CD1c-positive myeloid dendritic cell (primary cell): ENCODE data around the gene KBTBD4.
"Not testable (repeated sequence)": the region's sequence is repeated elsewhere in the genome, so short reads cannot be mapped to it uniquely, and the experiment has no call there.

ENCODE experiments used
- DNase-seq: peaks from one replicate; pipeline ENCODE4 v3.0.0-alpha.2; 2016; ENCODE audit errors: extremely low spot score

Gene KBTBD4

DNA sequence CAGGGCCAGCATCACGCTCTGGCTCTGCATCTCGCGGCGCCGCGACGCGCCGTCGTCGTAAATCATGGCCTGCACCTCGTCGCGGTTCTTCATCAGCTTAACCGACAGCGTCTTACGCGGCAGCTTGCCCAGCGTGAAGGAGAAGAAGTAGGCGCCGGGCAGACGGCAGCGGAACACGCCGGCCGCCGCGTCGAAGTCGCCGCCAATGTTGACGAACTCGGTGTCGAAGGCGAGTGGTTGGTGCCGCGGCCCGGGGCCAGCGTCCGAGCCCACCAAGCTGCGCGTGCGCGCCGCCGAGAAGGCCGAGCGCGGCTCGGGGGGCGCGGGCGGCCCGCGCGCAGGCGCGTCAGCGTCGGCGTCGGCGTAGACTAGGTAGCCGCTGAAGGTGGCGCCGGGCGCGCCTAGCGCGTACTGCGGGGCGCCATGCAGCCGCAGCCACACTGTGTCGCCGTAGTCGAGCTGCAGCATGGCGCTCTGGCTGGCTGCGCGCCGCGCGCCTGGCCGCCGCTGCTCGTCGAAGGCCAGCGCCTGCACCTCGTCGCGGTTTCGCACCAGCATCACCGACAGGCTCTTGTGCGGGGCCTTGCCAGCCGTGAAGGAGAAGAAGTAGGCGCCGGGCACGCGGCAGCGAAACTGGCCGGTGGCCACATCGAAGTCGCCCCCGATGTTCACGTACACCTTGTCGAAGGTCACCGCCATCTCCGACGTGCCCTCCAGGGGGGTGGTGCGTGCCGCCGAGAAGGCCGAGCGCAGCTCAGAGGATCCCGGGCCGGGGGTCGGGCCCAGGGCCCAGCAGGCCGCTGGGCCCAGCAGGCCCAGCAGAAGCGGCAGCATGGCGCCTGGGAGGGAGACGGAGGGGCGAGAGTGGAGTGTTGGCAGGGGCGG, 11.4 kb upstream of the KBTBD4 start:
- DNase-seq = no peak

DNA sequence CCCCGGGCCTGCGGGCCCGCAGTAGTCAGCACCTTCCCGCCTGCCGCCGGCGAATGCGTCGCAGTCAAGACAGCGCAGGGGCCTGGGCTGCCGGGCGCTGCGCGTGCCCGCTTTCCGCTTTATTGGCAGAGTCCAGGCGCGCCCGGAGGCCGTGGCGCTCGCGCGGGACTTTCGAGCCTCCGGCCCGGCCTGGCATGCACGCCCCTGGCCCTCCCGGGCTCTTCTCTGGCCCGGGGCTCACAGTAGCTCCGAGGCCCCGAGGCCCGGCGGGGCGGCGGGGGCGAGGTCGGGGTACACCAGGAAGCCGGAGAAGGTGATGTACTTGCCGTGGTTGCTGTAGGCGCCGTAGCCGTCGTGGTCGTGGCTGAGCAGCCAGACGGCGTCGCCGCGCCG, 10.8 kb upstream of the KBTBD4 start:
- DNase-seq = no peak

DNA sequence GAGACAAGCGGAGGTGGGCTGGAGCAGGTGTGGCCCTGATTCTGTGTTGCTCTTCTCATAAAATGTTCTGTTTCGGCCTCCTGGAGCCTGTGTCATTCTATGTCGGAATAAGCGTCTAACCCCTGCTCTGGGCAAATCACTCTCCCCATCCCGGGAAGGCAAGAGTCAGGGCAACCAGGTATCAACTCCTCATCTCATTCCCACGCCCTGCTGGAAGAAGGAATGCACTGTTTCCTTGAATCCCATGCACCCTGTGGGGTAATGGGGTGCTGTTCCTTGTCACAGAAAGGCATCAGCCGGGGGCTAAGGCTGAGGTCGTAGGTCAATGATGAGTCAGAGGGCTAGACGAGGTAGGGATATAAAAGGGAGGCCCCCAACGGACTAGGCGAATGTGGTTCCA, 10.3 kb upstream of the KBTBD4 start:
- DNase-seq = no peak

DNA sequence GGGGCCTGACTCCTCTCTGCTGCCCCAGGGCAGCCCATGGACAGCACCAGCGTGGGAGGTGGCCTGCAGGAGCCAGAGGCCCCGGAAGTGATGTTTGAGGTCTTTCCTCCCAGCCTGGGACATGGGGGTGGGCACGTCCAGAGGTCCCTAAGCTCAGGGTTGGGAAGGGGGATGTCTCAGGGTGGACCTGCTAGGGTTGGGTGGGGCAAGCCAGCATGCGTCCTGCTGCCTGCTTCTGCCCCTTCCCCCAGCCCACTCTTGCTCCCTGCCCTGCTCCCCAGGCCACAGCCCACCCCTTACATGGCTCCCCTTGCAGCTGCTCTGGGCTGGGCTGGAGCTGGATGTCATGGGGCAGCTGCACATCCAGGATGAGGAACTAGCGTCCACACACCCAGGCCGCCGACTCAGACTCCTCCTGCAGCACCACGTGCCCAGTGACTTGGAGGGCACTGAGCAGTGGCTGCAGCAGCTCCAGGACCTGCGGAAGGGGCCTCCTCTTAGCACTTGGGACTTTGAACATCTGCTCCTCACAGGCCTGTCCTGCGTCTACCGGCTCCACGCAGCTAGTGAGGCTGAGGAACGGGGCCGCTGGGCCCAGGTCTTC, 9.1 kb upstream of the KBTBD4 start:
- DNase-seq = peak; percentile 82

DNA sequence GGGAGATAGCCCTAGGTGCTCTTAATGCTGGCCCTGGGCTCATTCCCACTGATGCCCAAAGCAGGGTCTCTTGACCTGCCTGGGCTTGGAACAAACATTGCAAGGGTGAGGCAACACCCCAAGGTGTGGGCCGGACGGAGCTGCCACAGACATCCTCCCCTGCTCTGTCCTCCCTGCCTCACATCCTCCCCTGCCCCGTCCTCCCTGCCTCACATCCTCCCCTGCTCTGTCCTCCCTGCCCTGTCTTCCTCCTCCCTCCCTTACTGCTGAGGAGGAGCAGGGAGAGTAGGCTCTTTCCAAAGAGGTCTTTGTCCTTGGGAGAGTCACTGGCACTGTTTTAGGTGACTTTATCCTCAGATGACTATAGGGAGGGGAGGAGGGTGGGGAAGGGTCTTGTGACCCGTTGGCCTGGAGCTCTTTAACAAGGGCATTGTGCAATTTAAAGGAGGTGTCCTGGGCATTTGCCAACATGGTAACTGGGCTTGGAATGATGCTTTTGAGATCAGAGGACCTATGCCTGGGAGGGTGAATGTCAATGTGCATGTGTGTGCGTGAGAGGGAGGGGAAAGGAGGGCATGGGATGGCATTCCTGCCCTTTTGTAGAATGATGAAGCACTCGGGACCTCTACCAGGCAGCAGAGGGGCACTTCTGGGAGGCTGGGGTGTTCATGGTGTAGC, 8.4 kb upstream of the KBTBD4 start:
- DNase-seq = peak; percentile 23

DNA sequence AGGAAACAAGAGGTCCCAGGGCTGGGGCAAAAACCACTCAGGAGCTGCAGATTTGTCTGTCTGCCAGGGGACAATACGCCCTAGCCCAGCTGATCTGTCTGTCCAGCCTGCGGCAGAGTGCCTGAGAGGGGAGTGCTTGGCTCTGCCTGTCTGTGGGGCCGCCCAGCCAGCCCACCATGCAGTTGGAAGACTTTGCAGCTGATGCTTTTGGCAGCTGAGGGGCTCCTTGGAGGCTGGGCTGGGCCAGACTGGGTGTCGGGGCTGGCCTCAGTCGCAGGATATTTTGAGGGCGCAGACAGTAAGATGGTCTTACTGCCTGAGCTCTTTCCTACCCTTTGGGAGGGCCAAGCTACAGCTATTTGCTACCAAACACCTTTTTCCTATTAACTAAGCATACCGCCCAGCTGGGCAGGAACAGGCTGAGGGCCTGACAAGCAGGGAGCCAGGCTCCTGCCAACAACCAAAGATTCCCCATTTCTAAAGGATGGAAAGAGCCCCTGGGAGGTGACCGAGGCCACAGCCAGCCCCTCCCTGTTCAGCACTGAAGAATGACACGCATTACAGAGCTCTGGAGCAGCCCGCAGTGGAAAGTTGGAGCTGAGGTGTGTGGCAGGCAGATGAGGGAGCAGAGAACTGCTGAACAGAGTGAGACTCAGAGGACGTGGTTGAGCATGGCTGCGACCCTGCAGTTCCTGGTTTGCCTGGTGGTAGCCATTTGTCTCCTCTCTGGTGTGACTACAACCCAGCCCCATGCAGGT, 7.5 kb upstream of the KBTBD4 start, which contains the start of gene FAM180B:
FAM180B (plus strand) TSS at position 581 of the 758 bp plus-strand sequence; CDS start at position 672, 91 bp downstream.
- DNase-seq = no peak

DNA sequence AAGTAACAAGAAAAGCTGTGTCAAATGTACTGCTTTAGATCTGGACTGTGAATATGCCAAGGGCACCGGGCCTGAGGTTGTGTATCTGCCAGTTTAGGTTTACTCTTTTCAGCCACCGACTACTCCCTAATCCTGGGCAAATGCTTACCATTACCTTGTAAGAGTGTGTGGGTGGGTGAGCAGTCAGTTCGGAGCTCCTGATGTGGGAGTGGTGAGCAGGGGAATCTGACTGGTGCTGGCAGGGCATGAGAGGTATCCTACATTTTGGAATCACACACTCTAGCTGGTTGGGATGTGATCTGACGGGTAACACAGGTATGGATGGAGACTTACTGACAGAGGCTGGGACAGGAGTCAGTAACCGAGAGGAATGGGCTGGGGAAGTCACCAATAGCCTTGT, 5.1 kb upstream of the KBTBD4 start:
- DNase-seq = no peak

DNA sequence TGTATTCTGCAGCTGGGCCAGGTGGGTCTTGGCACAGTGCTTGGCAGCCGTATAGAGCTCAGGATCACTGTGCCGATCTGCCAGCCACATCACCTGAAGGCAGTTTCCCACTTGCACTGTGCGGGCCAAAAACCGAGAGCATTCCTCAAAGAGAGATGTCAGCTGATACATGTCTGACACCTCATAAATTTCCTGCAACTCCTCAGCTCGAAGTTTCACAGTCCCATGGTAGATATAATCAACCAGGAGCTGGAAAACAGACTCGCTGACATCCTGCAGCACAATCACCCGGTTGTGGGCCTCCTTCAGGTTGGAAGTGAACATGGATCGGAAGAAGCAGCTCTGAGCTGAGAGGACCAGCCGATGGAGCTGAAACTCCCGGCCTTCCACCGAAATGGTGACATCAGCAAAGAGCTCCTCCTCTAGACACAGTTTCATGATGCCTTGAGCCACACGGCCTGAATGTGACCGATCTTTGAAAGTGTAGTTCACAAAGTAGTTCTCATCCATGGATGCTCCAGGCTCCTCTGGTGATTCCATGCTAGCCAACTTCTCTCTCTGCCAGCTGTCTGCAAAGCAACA, 1.2 kb downstream of the KBTBD4 start:
- DNase-seq = no peak

DNA sequence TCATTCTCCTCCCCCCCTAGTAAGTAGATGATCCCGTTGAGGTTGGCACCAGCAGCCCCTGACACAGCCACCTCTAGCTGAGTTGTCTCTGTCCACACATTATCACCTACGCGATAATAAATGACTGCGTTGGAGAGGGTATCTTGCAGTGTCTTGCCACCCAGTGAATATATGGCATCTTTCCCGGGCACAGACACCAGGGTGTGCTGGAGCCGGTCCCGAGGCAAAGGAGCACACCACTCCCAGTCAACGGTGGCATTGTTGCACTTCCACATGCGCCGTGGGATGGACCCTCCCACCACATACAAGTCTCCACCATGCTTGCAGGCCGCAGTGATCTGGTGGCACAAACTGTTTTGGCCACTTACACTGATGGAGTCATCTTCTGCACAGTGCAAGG, 5.4 kb downstream of the KBTBD4 start:
- no peak for DNase-seq

DNA sequence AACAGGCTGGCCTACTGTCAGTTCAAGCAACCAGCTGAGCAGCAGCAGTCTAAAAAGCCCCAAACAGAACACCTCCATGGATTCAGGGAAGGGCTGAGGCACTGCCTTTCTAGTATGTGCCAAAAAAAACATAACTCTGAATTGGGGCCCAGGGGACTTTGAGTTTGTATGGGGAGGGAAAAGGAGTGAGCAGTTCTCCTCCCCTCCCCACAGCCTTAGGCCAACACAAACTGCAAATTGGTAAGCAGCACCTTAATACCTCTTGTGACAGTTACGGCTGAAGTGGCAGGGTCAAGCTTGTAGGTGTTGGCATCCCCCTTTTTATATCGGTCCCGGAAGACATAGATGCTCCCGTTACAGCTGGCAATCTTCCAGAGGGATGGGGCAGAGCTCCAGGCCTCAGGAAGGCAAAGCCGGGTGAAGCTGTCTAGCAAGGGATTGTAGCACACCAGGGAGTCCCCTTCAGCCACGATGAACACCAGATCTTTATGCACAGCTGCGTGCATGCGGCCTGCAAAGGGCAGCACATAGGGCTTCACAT, 6.0 kb downstream of the KBTBD4 start:
- DNase-seq = no peak

DNA sequence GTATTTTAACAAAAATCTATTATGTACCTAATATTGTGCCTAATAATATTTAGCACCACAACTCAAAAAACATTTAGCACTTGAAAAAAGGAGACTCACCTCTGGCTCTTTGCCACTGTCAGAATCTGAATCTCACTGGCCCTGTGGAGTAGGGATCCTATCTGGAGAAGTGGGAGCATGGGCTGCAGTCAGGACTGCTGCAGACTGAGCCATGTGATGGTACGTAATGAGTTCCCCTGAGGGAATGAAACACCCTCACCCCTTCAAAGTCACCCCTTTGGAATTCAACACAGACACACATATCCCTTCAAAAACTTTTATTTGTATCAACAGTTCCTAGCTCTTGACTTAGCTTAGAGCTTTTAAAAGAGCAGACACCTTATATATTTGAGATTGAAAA, 6.9 kb downstream of the KBTBD4 start:
- no peak for DNase-seq

DNA sequence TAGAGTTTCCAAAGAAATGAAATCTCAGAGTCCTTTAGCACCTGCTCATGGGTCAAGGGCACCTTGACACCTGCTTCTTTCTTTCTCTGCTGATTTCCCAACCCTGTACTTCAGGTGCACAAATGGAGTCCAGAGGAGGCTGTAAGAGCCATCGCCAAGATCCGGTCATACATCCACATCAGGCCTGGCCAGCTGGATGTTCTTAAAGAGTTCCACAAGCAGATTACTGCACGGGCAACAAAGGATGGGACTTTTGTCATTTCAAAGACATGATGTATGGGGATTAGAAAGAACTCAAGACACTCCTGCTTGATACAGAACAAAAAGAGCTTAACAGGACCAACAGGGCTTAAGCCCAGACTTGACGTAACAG, 7.4 kb downstream of the KBTBD4 start:
- no peak for DNase-seq

DNA sequence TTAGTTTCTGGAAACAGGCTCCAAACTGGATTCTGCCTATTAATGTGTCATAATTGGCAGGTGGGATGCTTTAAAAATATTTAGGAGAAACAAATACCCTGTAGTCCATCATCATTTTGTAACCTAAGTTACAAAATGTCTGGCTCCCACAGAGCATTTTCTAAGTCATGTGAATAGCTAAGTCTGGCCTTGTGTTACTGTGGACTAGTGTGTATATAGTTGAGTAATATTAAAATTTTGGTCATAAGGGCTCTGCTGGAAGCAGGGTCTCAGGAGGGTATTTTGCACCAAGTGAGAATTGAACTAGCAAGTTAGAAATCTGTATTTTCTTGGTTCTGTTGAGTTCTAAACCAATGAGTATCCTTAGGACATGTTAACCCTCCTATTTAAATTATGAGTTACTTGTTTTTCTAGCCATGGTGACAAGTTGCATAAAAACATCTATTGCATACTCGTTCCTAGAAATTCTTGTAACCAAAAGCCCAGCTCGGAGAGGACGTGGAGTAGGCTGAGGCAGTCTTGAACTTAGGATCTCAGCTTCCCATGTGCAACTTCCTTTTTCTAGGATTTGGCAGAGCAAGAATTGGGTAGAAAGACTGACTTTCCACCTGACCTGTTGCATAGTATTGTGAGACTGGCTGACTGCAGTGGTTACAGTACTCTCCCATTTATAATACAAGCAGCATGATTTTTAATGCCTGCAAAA, 8.0 kb downstream of the KBTBD4 start:
- DNase-seq = peak; percentile 41

DNA sequence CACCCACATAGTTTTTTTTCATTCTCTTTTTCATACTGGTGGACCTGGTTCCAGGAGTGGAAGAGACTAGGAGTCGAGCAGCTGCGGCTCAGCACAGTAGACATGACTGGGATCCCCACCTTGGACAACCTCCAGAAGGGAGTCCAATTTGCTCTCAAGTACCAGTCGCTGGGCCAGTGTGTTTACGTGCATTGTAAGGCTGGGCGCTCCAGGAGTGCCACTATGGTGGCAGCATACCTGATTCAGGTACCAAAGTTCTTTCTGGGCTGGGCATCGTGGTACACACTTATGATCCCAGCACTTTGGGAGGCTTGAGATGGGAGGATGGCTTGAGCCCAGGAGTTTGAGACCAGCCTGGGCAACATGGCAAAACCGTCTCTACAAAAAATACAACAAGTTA, 9.1 kb downstream of the KBTBD4 start:
- no peak for DNase-seq

DNA sequence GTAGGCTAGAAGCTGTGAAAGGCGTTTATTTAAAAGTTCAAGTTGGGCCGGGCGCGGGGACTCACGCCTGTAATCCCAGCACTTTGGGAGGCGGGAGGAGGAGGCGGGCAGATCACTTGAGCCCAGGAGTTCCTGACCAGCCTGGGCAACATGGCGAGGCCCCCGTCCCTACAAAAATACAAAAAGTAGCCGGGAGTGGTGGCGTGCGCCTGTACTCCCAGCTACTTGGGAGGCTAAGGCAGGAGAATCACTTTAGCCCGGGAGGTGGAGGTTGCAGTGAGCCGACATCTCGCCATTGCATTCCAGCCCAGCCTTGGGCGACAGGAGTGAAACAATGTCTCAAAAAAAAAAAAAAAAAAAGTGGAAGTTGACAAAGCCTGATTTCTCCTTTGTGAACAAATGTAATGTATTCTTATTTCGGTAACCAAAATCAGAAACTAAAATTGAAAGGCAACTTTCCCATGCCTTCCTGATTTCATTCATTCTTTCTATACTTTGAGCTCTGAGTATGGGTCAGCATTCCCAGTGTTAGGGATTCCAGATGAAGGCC, 12.5 kb downstream of the KBTBD4 start:
- peak; percentile 34 for DNase-seq

DNA sequence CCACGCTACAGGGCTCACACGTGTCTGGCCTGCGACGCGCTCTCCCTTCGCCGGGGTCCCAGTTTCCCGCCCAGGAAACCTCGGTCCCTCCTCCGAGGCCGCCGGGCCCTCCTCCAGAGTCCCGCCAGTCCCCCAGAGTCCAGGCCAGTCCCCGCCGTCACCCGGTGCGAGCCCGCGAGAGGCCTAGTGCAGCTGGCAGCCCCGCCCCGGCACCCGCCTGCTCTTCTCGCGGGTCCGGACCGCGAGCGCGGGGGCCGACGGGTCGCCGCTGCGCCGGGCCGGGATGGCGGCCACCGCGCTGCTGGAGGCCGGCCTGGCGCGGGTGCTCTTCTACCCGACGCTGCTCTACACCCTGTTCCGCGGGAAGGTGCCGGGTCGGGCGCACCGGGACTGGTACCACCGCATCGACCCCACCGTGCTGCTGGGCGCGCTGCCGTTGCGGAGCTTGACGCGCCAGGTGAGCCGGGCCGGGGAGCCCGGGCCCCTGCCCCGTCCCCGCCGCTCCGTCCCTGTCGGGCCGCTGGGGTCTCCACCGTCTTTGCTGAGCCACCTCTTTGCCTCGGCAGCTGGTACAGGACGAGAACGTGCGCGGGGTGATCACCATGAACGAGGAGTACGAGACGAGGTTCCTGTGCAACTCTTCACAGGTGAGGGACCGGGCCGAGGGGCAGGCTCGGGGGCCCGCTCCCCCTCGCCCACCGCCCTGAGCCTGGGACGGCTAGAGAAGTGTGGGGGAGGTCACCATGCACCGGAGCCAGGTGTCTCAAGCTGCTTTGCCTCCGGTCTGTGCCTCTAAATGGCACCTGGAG, 13.2 kb downstream of the KBTBD4 start, which contains the start of gene PTPMT1:
PTPMT1 (plus strand) TSS at position 260 of the 809 bp plus-strand sequence; CDS start at position 284, 24 bp downstream.
- DNase-seq = peak; percentile 78

DNA sequence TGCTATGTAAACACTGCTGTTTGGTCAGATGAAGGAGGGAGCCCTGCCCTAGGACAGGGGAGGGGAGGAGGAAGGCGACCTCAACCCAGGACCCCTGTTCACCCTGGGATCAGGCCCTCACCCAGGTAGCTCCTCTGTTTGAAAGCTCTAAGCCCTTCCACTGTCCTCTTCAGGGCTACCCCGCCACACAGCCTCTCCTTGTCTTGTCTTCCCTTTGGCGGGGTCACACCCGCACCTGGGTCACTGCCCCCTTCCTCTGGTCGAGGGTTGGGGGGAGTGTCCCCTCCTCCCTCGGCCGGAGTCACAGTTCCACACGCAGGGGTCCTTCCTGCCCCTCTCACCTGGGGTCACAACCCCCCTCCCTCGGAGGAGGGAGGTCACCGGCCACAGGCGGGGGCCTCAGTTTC, 13.8 kb downstream of the KBTBD4 start:
- no peak for DNase-seq

DNA sequence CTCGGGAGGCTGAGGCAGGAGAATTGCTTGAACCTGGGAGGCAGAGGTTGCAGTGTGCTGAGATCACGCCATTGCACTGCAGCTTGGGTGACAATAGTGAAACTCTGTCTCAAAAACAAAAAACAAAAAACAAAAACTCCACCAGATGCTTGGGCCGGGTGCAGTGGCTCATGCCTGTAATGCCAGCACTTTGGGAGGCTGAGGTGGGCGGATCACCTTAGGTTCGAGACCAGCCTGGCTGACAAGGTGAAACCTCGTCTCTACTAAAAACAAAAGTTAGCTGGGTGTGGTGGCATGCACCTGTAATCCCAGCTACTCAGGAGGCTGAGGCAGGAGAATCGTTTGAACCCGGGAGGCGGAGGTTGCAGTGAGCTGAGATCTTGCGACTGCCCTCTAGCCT, 14.4 kb downstream of the KBTBD4 start:
- DNase-seq = not testable (repeated sequence)

DNA sequence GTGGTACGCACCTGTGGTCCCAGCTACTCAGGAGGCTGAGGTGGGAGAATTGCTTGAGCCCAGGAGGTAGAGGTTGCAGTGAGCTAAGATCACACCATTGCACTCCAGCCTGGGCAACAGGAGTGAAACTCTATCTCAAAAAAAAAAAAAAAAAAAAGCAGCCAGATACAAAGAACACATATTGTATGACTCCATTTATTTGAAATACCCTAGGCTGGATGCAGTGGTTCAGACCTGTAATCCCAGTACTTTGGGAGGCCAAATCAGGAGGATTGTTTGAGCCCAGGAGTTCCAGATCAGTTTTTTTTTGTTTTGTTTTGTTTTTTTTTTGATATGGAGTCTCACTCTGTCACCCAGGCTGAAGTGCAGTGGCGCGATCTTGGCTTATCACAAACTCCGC, 16.4 kb downstream of the KBTBD4 start:
- DNase-seq = not testable (repeated sequence)
